ENCODE results near the gene ADAP1. TPM values are rescaled to one million over a fixed set of nuclear protein-coding genes. Genes with fewer than 3 reads are reported as not detected.

The ADAP1 gene
- 9.9 and 31.4 TPM in 2 replicates for total RNA-seq

GRCh38 chr7:954330-955238 is at the start of gene ADAP1:
ADAP1 (minus strand) TSS chr7:954680; CDS start chr7:954477, 203 bp downstream.

GRCh38 chr7:983004-983615 is 28.6 kb upstream of the ADAP1 start, which contains the start of gene CYP2W1:
CYP2W1 (plus strand) TSS chr7:983181; CDS start chr7:983212, 31 bp downstream.

GRCh38 chr7:974820-975681 is 20.6 kb upstream of the ADAP1 start, which contains the start of gene COX19:
COX19 (minus strand) TSS chr7:975549; CDS start chr7:975509, 40 bp downstream.

GRCh38 chr7:876077-876971 is 78.2 kb downstream of the ADAP1 start, which contains the start of gene GET4:
GET4 (plus strand) TSS chr7:876554; CDS start chr7:876646, 92 bp downstream.

Other genes starting within 250 kb of the ADAP1 start
- 34.8 and 49.8 TPM in 2 replicates for gene DNAAF5, start 228.0 kb downstream of the ADAP1 start, total RNA-seq
- 11.2 and 15.6 TPM in 2 replicates for gene PRKAR1B, start 227.4 kb downstream of the ADAP1 start, total RNA-seq
- 88.6 and 96.7 TPM in 2 replicates for gene SUN1, start 122.2 kb downstream of the ADAP1 start, total RNA-seq
- gene GET4, start 78.1 kb downstream of the ADAP1 start, total RNA-seq: 18.7 and 30.1 TPM in 2 replicates
- 6.3 and 7.9 TPM in 2 replicates for gene COX19, start 20.9 kb upstream of the ADAP1 start, total RNA-seq
- gene CYP2W1, start 28.5 kb upstream of the ADAP1 start, total RNA-seq: not detected in 2 replicates
- not detected in 2 replicates for gene GPR146, start 89.9 kb upstream of the ADAP1 start, total RNA-seq
- gene GPER1, start 133.4 kb upstream of the ADAP1 start, total RNA-seq: under 0.01 TPM in 1 of 2 replicates, not detected in the other
- 13.9 and 16.2 TPM in 2 replicates for gene ZFAND2A, start 205.5 kb upstream of the ADAP1 start, total RNA-seq